Lung (tissue), 12 donors: ENCODE measurements around the gene TYW1. TPM values are rescaled to one million over a fixed set of nuclear protein-coding genes. Genes with fewer than 3 reads are reported as not detected.
"Not testable (repeated sequence)": the region's sequence is repeated elsewhere in the genome, so short reads cannot be mapped to it uniquely, and the experiment has no call there.

Experiments
- ATAC-seq: fragments of 200-7000 bp; cut with Tn5 transposase; one replicate; pipeline ENCODE4 v1.9.1; 2020; ENCODE audit warnings: moderate number of reproducible peaks; ENCODE audit not compliant: insufficient read depth, low FRiP score
- DNase-seq, 3 donors: peaks; one replicate each; pipeline ENCODE4 v3.0.0-alpha.2; 2013 to 2017
- H3K27ac ChIP-seq, 2 donors: one replicate each; pipeline ENCODE4 v1.5.1; 2013; ENCODE audit warnings: mild to moderate bottlenecking in 2 of 2, moderate library complexity in 2 of 2, control low read depth in 1 of 2, inconsistent platforms in 1 of 2, low read depth in 1 of 2, low read length in 1 of 2
- H3K27me3 ChIP-seq, 3 donors: one replicate each; pipeline ENCODE4 v1.5.1; 2013; ENCODE audit warnings: low read length in 2 of 3; ENCODE audit not compliant: control insufficient read depth in 3 of 3, insufficient read depth in 3 of 3
- H3K36me3 ChIP-seq, 4 donors: one replicate each; pipeline ENCODE4 v1.5.1; 2013; ENCODE audit warnings: low read length in 4 of 4, mild to moderate bottlenecking in 1 of 4, moderate library complexity in 1 of 4; ENCODE audit not compliant: control insufficient read depth in 4 of 4, insufficient read depth in 4 of 4
- H3K4me1 ChIP-seq, 5 donors: one replicate each; pipeline ENCODE4 v1.5.1; 2013; ENCODE audit warnings: low read length in 5 of 5, mild to moderate bottlenecking in 2 of 5, moderate library complexity in 1 of 5; ENCODE audit not compliant: control insufficient read depth in 5 of 5, insufficient read depth in 5 of 5
- H3K4me3 ChIP-seq: one replicate; pipeline ENCODE4 v1.5.1; 2013; ENCODE audit warnings: mild to moderate bottlenecking, control low read depth, moderate library complexity
- H3K9ac ChIP-seq, 2 donors: one replicate each; pipeline ENCODE4 v1.5.1; 2013; ENCODE audit warnings: low read length in 2 of 2, control low read depth in 1 of 2; ENCODE audit not compliant: insufficient read depth in 1 of 2
- H3K9me3 ChIP-seq, 4 donors: one replicate each; pipeline ENCODE4 v1.5.1; 2013; ENCODE audit warnings: low read length in 3 of 4, mild to moderate bottlenecking in 1 of 4, moderate library complexity in 1 of 4; ENCODE audit not compliant: control insufficient read depth in 4 of 4, insufficient read depth in 3 of 4
- CTCF ChIP-seq: IDR thresholded peaks from 2 replicates; pipeline ENCODE4 v1.5.1; 2012; ENCODE audit warnings: mild to moderate bottlenecking; ENCODE audit errors: control extremely low read depth, extremely low read depth
- WGBS, 2 donors: extraction: QIAGEN DNeasy Blood & Tissue Kit; methylation state at CpG; one replicate each; pipeline ENCODE4 v1.1.7; 2013; 5-methylcytosine and 5-hydroxymethylcytosine counted together
- polyA plus RNA-seq, 2 donors: library from polyadenylated mRNA; stranded (reverse); fragments of 200-250 nt; gene quantifications; one replicate each; pipeline ENCODE4 v1.2.1, GENCODE V29; 2013
- total RNA-seq, 2 donors: library from RNA; depleted of rRNA in 1 of 2; stranded (reverse); fragments of >200 nt in 1 of 2; gene quantifications; one replicate each; pipeline ENCODE4 v1.2.1, GENCODE V29; 2014 to 2021
- donor health status: control.
- donor health status: control.
- donor health status: Bipolar disorder and iron deficiency.
- donor health status: healthy.
- donor health status: DM: yes; HTN: yes; CAD: no.

Gene TYW1
- total and polyA plus RNA-seq, 4 donors = 6.1 to 27.1 (median 12.0) TPM

GRCh38 chr7:66964411-66964810, 32.2 kb upstream of the TYW1 start:
- Histone ChIP-seq H3K9me3 (no peaks in the 10 kb centered on the region), H3K9ac (no peak overlapping the region), H3K4me1 (no peaks in the 10 kb centered on the region), H3K27ac (no peak overlapping the region), H3K27me3 (no peaks in the 10 kb centered on the region), H3K4me3 (no peak overlapping the region), H3K36me3 (peaks cover 0 to 4% (median 1%) of the 10 kb centered on the region in 4 donors)
- WGBS, 2 donors = 35 to 42% methylated on average over 4 of the region's 4 CpGs
- DNase-seq (peak; percentile 38 to 47 (median 39)), ATAC-seq (no peak)
- no peak for TF ChIP-seq CTCF

- no peak for TF ChIP-seq CTCF
- H3K27me3 ChIP-seq = no peaks in the 10 kb centered on the region
- no peaks in the 10 kb centered on the region for H3K9me3 ChIP-seq
- no peak overlapping the region for H3K4me3 ChIP-seq
- 85 to 90% methylated on average over 6 of the region's 6 CpGs for WGBS, 2 donors
- no peaks in the 10 kb centered on the region for H3K36me3 ChIP-seq
- no peak overlapping the region for H3K9ac ChIP-seq
- H3K27ac ChIP-seq = no peak overlapping the region
- ATAC-seq (no peak), DNase-seq (no peak)
- H3K4me1 ChIP-seq = no peaks in the 10 kb centered on the region
Measured at GRCh38 chr7:66967029-66967428, 29.6 kb upstream of the TYW1 start.

- not testable (repeated sequence) for H3K9ac ChIP-seq, H3K27me3 ChIP-seq, DNase-seq, H3K36me3 ChIP-seq, H3K4me1 ChIP-seq, H3K9me3 ChIP-seq, H3K4me3 ChIP-seq, ATAC-seq, H3K27ac ChIP-seq
- WGBS, 2 donors = 95% methylated on average over 5 of the region's 5 CpGs
Measured at GRCh38 chr7:66969001-66969400, 27.6 kb upstream of the TYW1 start.

GRCh38 chr7:66970310-66970709, 26.3 kb upstream of the TYW1 start:
- H3K4me1 ChIP-seq = no peaks in the 10 kb centered on the region
- H3K27me3 ChIP-seq = no peaks in the 10 kb centered on the region
- TF ChIP-seq CTCF = no peak
- H3K9ac ChIP-seq = no peak overlapping the region
- H3K4me3 ChIP-seq = no peak overlapping the region
- no peaks in the 10 kb centered on the region for H3K36me3 ChIP-seq
- H3K27ac ChIP-seq = no peak overlapping the region
- H3K9me3 ChIP-seq = no peaks in the 10 kb centered on the region
- DNase-seq = no peak
- no peak for ATAC-seq
- WGBS, 2 donors = 83 to 85% methylated on average over 5 of the region's 5 CpGs
